GM21528 (cell line): ENCODE data around the gene RCAN1.
"Not testable (repeated sequence)": the region's sequence is repeated elsewhere in the genome, so short reads cannot be mapped to it uniquely, and the experiment has no call there.

Experiments used
- ATAC-seq: cut with Tn5 transposase; IDR thresholded peaks from one replicate; pipeline ENCODE4 v1.9.1; 2021; ENCODE audit warnings: mild to moderate bottlenecking, moderate library complexity; ENCODE audit not compliant: unreplicated experiment, low FRiP score

RCAN1 gene

GRCh38 chr21:34571994-34572393, 42.9 kb downstream of the RCAN1 start:
- no peak for ATAC-seq

- ATAC-seq: no peak
Observed at GRCh38 chr21:34570313-34570712, 44.6 kb downstream of the RCAN1 start.

GRCh38 chr21:34569381-34569979, 45.4 kb downstream of the RCAN1 start:
- ATAC-seq: no peak

GRCh38 chr21:34568801-34569200, 46.1 kb downstream of the RCAN1 start:
- ATAC-seq: not testable (repeated sequence)

GRCh38 chr21:34567604-34568155, 47.2 kb downstream of the RCAN1 start:
- ATAC-seq: no peak

GRCh38 chr21:34565238-34565637, 49.7 kb downstream of the RCAN1 start:
- no peak for ATAC-seq

- ATAC-seq: not testable (repeated sequence)
Observed at GRCh38 chr21:34563370-34563769, 51.5 kb downstream of the RCAN1 start.

GRCh38 chr21:34561806-34562205, 53.1 kb downstream of the RCAN1 start:
- ATAC-seq: no peak

- no peak for ATAC-seq
Observed at GRCh38 chr21:34560609-34561008, 54.3 kb downstream of the RCAN1 start.

GRCh38 chr21:34560021-34560420, 54.9 kb downstream of the RCAN1 start:
- no peak for ATAC-seq

GRCh38 chr21:34559089-34559631, 55.8 kb downstream of the RCAN1 start:
- no peak for ATAC-seq

- ATAC-seq: no peak
Observed at GRCh38 chr21:34558166-34558565, 56.7 kb downstream of the RCAN1 start.

- no peak for ATAC-seq
Observed at GRCh38 chr21:34557261-34557660, 57.7 kb downstream of the RCAN1 start.

- not testable (repeated sequence) for ATAC-seq
Observed at GRCh38 chr21:34554670-34555069, 60.2 kb downstream of the RCAN1 start.

GRCh38 chr21:34554227-34554626, 60.7 kb downstream of the RCAN1 start:
- no peak for ATAC-seq

- ATAC-seq: no peak
Observed at GRCh38 chr21:34553151-34553952, 61.6 kb downstream of the RCAN1 start.

- no peak for ATAC-seq
Observed at GRCh38 chr21:34552360-34553098, 62.4 kb downstream of the RCAN1 start.

GRCh38 chr21:34550182-34550799, 64.6 kb downstream of the RCAN1 start:
- no peak for ATAC-seq

- ATAC-seq: no peak
Observed at GRCh38 chr21:34548781-34549376, 66.0 kb downstream of the RCAN1 start.

- no peak for ATAC-seq
Observed at GRCh38 chr21:34546542-34546941, 68.4 kb downstream of the RCAN1 start.
